ENCODE results near the gene RNF145. TPM values are rescaled to one million over a fixed set of nuclear protein-coding genes. Genes with fewer than 3 reads are reported as not detected.

Gene RNF145
- total and polyA plus RNA-seq, 10 donors = 27.6 to 90.7 (median 69.6) TPM

GRCh38 chr5:159220206-159220605 lies 10.9 kb upstream of the RNF145 start:
- H3K27me3 ChIP-seq (replicated peaks in 1 of 7) = no peaks in the 10 kb centered on the region
- 58 to 80% (median 76%) methylated on average over 5 of the region's 5 CpGs for WGBS, 5 donors
- H3K9me3 ChIP-seq = no peaks in the 10 kb centered on the region
- TF ChIP-seq POLR2A (IDR thresholded peaks at IDR 0.05) (no peak), POLR2AphosphoS5 (IDR thresholded peaks at IDR 0.05) (no peak), CTCF (IDR thresholded peaks at IDR 0.05 in 8 of 11, conservative IDR thresholded peaks at IDR 0.05 in 3 of 11) (no peak)
- DNase-seq = no peak
- intact Hi-C loops (cut with DNase I; ENCODE audit: low total_unique reads) = no loop called here
- no peak overlapping the region for H3K4me3 ChIP-seq
- peaks cover 0 to 11% (median 0%) of the 10 kb centered on the region in 6 donors for H3K4me1 ChIP-seq
- H3K36me3 ChIP-seq = no peaks in the 10 kb centered on the region
- no peak overlapping the region for H3K27ac ChIP-seq

- Histone ChIP-seq H3K4me3 (no peak overlapping the region), H3K4me1 (peaks cover 0 to 11% (median 0%) of the 10 kb centered on the region in 6 donors), H3K36me3 (no peaks in the 10 kb centered on the region), H3K27me3 (replicated peaks in 1 of 7) (no peaks in the 10 kb centered on the region), H3K27ac (no peak overlapping the region), H3K9me3 (no peaks in the 10 kb centered on the region)
- no peak for DNase-seq
- WGBS, 5 donors = 70 to 83% (median 74%) methylated on average over 2 of the region's 2 CpGs
- intact Hi-C loops (cut with DNase I; ENCODE audit: low total_unique reads) = no loop called here
- TF ChIP-seq POLR2A (IDR thresholded peaks at IDR 0.05) = no peak
- no peak for TF ChIP-seq CTCF (IDR thresholded peaks at IDR 0.05 in 8 of 11, conservative IDR thresholded peaks at IDR 0.05 in 3 of 11)
- TF ChIP-seq POLR2AphosphoS5 (IDR thresholded peaks at IDR 0.05) = no peak
Observed at GRCh38 chr5:159218595-159219023, 9.3 kb upstream of the RNF145 start.

DNA sequence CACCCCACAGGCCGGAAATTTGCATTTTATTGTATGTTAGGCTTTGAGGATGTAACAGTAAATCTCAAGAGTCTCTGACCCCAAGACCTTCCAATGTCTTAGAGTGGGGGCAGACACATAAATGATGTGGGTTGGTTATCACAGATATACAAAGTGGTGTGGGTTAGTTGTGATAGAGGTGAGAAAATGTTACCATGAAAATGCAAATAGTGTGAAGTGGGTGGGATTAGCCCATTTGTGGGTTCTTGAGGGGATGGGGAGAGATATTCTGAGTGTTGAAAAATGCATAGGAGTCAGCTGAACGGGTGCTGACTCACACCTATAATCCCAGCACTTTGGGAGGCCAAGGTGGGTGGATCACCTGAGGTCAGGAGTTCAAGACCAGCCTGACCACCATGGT lies 7.9 kb upstream of the RNF145 start:
- Histone ChIP-seq H3K27me3 (replicated peaks in 1 of 7) (no peaks in the 10 kb centered on the region), H3K27ac (no peak overlapping the region), H3K36me3 (no peaks in the 10 kb centered on the region), H3K4me3 (no peak overlapping the region), H3K4me1 (peaks cover 0 to 20% (median 0%) of the 10 kb centered on the region in 6 donors), H3K9me3 (no peaks in the 10 kb centered on the region)
- intact Hi-C loops (cut with DNase I; ENCODE audit: low total_unique reads) = no loop called here
- WGBS, 5 donors = 79 to 98% (median 83%) methylated on average over 2 of the region's 2 CpGs
- TF ChIP-seq CTCF (IDR thresholded peaks at IDR 0.05 in 8 of 11, conservative IDR thresholded peaks at IDR 0.05 in 3 of 11) = no peak
- no peak for TF ChIP-seq POLR2AphosphoS5 (IDR thresholded peaks at IDR 0.05)
- no peak for TF ChIP-seq POLR2A (IDR thresholded peaks at IDR 0.05)
- DNase-seq = no peak

- Histone ChIP-seq H3K9me3 (no peaks in the 10 kb centered on the region), H3K27me3 (replicated peaks in 1 of 7) (no peaks in the 10 kb centered on the region), H3K27ac (peak overlapping the region in 1 of 8 donors; percentile 36), H3K4me1 (peaks cover 0 to 27% (median 6%) of the 10 kb centered on the region in 6 donors), H3K4me3 (no peak overlapping the region), H3K36me3 (no peaks in the 10 kb centered on the region)
- intact Hi-C loops (cut with DNase I; ENCODE audit: low total_unique reads) = no loop called here
- DNase-seq = no peak
- 66 to 86% (median 82%) methylated on average over 2 of the region's 2 CpGs for WGBS, 5 donors
- TF ChIP-seq CTCF (IDR thresholded peaks at IDR 0.05 in 8 of 11, conservative IDR thresholded peaks at IDR 0.05 in 3 of 11) (no peak), POLR2A (IDR thresholded peaks at IDR 0.05) (no peak), POLR2AphosphoS5 (IDR thresholded peaks at IDR 0.05) (no peak)
Observed at GRCh38 chr5:159216454-159216853, 7.1 kb upstream of the RNF145 start.

Measured in spleen (tissue), 11 donors.